GM18511 (cell line): ENCODE data around the gene MRPL1.
"Not testable (repeated sequence)": the region's sequence is repeated elsewhere in the genome, so short reads cannot be mapped to it uniquely, and the experiment has no call there.

Experiments
- ATAC-seq: cut with Tn5 transposase; IDR thresholded peaks from one replicate; pipeline ENCODE4 v1.9.1; 2021; ENCODE audit warnings: mild to moderate bottlenecking, moderate library complexity; ENCODE audit not compliant: unreplicated experiment

Gene MRPL1

GRCh38 chr4:77849278-77849965, 13.2 kb upstream of the MRPL1 start:
- ATAC-seq, result no peak

- ATAC-seq, result peak; percentile 98
These were observed 9.6 kb upstream of the MRPL1 start for GRCh38 chr4:77852892-77853495.

- ATAC-seq, result no peak
These were observed 8.1 kb upstream of the MRPL1 start for GRCh38 chr4:77854431-77855111.

- no peak for ATAC-seq
These were observed 6.5 kb upstream of the MRPL1 start for GRCh38 chr4:77856152-77856551.

DNA sequence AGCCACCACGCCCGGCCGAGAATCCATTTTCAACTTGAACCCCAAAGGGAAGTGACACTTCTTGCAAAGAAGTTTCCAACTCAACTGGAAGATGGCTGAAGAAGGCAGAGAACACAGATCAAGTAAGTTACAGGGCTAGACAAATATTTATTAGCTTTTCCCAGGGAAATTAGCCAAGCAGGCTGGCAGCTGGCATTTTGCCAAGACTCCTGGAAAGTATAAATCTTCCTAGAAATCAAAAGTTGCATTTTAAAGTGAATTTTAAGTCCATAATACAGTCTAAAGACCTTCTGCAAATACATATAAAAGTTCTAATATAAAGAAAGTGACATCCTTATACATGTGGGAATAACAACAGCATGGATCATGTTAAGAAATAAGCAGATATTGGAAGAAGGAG, 3.4 kb upstream of the MRPL1 start:
- ATAC-seq, result no peak

GRCh38 chr4:77861495-77861894, 1.1 kb upstream of the MRPL1 start:
- ATAC-seq, result no peak

DNA sequence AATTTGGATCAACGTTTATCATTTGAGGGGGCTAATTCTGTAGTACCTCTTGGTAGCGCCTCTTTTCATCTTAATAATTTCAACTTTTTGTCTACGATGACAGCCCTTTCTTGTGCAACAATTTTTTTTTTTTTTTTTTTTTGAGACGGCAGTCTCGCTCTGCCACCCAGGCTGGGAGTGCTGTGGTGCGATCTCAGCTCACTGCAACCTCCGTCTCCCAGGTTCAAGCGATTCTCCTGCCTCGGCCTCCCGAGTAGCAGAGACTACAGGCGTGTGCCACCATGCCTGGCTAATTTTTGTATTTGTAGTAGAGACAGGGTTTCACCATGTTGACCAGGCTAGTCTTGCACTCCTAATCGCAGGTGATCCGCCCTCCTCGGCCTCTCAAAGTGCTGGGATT, 711 bp downstream of the MRPL1 start:
- ATAC-seq, result not testable (repeated sequence)

DNA sequence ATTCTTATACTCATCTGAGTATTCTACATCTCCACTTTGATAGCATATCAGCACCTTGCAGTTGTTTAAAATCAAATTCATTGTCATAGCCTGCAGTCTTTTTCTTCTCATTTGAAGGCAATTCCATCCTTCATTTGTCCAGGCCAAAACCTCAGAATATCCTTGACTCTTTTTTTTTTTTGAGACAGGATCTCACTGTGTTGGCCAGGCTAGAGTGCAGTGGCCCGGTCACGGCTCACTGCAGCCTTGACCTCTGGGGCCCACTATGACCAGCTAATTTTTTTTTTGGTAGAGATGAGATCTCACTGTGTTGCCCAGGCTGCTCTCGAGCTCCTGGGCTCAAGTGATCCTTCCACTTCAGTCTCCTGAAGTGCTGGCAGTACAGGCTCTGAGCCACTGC, 2.6 kb downstream of the MRPL1 start:
- no peak for ATAC-seq

- no peak for ATAC-seq
These were observed 10.3 kb downstream of the MRPL1 start for GRCh38 chr4:77872723-77873445.

DNA sequence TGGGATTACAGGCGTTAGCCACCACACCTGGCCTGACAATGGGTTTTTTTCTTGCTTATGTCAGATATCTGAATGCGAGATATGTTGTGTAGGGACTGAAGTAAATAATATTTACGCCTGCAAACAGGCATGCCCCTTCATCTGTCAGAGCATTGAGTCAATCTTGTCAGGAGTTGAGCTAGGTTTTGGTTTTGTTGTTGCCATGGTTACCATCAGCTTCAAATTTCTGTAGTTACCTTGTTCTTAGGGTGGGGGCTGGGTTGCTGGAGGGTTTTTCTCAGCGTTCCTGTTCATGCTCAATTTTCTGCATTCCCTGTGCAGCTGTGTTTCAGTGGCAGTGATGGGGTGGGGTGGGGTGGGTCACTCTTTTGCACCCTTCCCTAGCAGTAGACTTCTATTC, 14.5 kb downstream of the MRPL1 start:
- ATAC-seq, result no peak

DNA sequence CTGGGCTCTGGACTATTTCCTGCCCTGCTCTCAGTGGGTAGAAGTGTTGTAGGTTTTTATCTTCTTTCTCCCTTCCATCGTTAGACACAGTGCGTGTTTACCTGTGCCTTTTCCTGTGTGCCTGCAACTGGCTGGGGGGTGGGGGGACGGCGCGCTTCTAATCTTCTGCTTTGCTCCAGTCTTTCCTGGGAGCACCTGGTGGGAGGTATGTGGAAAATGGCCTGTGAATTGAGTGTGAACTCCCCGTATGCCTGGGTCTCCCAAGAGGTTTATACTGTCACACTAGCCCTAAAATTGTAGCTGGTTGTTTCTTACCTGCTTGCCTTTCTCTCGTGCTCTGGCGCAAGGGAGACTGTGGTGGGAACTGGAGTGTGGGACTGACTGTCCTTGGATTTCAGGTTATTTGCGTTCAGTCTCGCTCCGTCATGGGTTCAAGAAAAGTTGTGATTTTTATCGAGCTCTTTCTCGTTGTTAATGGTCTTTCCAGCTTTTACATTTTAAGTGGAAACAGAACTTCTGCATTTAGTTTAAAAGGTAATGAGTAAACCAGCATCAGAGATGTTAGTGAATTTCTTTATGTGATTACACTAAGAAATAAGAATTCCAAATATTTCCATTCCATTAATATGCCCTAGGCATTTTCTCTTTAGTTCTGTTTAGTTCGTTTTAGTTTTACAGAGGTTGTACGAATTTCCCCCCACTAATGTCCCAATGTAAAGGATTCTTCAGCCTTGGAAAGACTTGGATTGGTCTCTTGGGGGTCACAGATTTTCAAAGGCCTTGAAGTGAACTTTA, 15.3 kb downstream of the MRPL1 start:
- no peak for ATAC-seq

- peak; percentile 46 for ATAC-seq
These were observed 18.2 kb downstream of the MRPL1 start for GRCh38 chr4:77880784-77881183.

- no peak for ATAC-seq
These were observed 19.0 kb downstream of the MRPL1 start for GRCh38 chr4:77881460-77882295.

DNA sequence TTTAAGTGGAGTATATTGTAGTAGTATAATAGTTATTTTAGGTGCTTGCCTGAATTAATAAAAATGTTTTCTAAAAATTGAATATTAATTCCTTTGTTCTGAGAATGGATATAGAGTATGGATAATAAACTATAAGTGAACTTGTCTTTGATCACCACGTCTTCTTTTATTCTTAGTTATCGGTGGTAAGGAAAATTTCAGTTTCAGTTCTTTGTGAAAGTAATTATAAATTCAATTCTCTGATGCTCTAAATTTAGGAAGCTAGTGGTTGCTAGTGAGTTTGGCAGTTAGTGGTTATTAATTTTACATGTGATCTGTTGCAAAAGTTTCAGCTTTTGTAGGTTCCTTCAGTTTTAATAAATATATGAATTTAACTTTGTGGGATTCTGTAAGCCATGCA, 30.8 kb downstream of the MRPL1 start:
- ATAC-seq, result peak; percentile 82

DNA sequence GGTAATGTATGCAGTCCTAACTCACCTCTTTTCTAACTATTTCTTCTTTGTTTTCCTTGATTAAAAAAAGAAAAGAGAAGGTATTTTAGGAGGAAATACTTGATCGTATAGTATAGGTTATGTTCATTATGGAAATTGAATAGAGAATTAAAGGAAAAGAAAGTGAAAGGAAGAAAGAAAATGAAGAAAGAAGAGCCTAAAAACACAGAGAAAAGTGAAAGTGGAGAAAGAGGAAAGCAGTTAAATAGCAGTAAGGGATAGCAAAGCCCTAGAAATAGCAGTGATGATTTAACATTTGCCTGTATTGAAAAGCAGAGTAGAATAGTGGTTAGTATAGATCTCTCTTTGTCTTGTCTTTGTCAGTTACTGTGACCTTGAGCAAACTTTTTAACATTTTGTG, 37.0 kb downstream of the MRPL1 start:
- ATAC-seq, result no peak

DNA sequence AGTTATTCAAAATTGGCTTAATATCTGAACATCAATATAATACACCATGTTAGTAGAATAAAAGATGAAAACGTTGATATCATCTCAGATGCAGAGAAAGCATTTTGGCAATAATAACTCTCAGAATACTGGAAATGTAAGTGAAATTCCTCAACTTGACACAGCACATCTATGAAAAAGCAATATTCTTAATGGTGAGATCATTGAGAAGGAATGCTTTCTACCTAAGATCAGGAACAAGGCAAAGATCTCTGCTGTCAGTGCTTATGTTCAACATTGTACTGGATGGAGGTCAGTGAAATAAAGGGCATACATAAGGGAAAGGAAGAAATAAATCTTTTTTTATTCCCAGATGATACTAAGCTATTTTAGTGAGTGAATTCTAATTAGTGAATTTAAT, 40.6 kb downstream of the MRPL1 start:
- no peak for ATAC-seq

DNA sequence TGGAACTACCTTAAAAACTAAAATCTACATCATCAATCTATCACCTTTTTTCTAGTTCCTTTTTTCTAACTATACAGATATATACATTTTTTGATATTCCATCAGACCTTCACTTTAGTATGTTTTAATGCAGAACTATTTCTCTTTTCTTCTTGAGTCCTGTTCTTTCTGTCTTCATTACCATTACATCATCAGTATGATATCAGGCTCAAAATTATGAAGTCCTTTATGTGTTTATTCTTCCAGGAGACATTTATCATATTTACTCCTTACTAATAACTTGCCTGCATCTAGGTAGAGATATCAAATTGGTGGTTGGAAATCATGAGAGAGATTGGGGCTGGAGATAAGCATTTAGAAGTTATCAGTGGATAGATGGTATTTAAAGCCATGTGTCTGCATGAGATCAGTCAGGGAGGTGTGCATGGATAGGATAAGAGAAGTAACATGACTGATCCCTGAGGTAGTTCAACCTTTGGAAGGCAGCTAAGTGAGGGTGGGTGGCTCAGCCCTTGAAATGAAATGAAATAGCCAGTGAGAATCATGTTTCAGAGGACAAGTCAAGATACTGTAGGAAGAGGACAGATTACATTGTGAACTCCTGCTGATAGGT, 43.1 kb downstream of the MRPL1 start:
- ATAC-seq, result no peak

GRCh38 chr4:77910676-77911075, 48.0 kb downstream of the MRPL1 start:
- no peak for ATAC-seq

DNA sequence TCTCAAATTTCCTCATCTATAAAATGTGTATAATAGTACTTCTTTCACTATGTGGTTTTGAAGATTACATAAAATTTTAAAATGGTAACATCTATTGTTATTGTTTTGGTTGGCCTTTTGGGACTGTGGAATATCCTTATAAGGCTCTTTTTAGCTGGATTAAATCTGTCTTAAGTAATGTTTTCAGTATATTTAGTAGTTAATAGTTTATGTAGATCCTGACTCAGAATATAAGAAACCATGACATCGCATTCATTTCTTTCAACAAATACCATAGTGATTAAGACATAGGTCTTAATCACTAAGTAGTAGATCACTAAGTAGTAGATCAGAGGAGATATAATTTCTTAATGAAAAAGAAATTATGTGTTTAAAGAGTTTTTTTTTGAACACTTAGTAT, 48.5 kb downstream of the MRPL1 start:
- ATAC-seq, result no peak
